Stimulated activated CD8-positive, alpha-beta memory T cell treated with anti-CD3 and anti-CD28 coated beads, Interleukin-12 subunit alpha, Interleukin-12 subunit beta, amount 100 ng/mL, for 24 hours (primary cell): Measurements from ENCODE around the gene NEK4.

Source experiments
- DNase-seq: peaks from one replicate; pipeline ENCODE4 v3.0.0-alpha.2; 2020; ENCODE audit errors: extremely low read depth

NEK4 gene

DNA sequence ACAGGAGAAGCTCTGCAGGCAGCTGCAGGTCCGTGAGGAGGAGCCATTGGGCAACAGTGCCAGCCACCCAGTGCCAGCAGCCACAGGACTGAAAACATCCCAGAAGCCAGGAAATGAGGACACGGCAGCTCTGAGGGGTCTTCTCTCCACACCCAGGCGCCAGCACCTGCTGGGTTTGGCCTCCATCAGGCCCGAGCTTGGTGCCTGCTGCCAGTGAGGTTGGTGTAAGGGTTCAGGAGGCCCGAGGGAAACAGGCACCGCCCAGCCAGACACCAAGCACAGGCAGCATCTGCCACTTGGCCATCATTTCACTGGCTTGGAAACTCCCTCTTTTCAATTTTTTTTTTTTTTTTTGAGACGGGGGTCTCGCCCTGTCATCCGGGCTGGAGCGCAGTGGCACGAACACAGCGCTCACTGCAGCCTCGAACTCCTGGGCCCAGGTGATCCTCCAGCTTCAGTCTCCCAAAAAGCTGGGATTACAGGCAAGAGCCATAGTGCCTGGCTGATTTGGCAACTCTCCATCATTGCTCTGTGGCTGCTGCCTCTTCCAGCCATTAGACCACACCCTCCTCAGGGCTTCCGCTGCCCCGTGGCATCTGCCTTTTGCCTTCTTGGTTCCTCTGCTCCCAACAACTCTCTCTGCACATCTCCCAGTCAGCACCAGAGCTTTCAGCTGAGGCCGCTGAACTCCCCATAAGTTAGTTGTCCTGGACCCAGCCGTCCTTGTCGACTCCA is 22.4 kb upstream of the NEK4 start:
- DNase-seq, result no peak

DNA sequence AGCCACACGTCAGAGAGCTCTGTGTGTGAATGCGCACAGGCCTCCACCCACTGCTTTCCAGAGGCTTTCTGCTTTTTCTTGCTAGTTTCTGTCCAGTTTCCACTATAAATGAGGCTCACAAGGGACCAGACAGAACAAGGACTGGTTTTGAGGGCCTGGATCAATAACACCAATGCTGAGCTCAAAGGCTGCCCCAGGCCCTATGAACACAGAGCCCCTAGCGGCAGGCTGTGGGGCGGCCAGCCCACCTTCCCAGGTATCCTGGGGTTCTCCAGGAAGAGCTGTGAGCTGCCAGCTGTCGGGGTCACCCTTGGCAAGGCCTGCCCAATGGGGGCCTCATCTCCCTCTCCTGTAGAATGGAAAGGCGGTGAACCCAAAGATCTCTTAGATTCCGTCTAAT is 21.7 kb upstream of the NEK4 start:
- no peak for DNase-seq

DNA sequence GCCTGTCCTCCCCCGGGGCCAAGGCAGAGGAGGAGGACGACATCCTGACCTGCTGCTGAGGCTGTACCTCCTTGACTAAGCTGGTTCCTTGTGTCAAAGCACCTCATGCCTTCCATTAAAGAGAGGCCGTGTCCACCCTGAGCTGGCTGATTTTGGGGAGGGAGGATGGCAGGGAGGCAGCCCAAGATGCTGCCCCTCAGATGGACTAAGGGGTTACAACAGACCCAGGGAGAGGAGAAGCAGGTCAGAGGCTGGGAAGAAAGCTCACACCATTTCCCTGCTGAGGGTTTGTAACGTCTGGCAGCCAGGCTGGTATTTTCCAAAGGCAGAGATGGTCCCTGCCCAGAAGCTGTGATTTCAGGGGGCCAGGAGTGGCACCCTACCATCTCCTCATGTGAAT is 21.2 kb upstream of the NEK4 start:
- no peak for DNase-seq

DNA sequence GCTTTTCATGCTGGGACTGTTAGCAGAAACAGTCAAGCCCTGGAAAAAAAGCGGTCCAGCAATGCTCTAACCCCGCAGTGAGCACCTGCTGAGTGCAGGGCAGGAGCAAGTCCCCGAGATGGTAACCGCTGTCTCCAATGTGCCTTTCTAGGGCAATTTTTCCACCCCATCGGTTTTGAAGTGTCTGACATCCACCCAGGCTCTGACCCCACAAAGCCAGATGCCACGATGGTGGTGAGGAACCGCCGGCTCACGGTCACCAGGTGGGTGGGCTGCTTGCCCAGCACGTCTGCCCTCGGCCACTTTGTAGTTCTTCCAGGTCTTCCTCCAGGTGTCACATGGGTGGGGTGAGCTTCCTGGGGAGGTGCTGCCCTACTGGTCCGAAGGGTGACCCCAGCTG is 20.6 kb upstream of the NEK4 start:
- DNase-seq, result no peak

DNA sequence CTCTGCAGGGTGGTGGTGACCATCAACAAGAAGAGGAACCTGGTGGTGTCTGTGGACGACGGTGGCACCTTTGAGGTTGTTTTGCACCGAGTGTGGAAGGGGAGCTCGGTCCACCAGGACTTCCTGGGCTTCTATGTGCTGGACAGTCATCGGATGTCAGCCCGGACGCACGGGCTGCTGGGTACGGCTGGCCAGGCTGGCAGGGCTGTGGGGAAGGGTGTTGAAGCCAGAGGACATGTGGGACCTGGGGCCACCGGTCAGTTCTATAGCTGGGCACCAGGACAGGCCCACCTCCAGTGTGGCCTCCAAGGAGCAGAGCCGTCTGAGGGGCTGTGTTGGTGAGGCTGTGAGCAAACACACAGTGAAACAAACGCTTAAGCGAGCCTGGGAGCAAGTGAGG is 20.0 kb upstream of the NEK4 start:
- no peak for DNase-seq

DNA sequence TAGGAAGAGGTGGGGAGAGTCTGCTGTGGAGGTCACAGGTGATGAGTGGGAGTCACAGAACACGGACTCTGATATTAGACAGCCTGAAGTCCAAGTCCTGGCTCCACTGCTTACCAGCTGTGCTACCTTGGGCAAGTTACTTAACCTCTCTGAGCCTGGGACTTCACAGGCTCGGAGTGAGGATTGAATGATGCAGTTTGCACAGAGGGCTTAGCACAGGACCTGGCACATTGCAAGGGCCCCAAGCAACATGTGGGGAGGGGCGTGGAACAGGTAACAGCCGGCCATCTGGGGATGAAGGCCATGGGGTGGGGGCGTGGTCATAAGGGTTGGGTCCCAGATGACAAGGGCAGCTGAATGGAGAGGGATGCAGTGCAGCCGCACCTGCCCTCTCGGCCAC is 19.6 kb upstream of the NEK4 start:
- DNase-seq, result no peak

DNA sequence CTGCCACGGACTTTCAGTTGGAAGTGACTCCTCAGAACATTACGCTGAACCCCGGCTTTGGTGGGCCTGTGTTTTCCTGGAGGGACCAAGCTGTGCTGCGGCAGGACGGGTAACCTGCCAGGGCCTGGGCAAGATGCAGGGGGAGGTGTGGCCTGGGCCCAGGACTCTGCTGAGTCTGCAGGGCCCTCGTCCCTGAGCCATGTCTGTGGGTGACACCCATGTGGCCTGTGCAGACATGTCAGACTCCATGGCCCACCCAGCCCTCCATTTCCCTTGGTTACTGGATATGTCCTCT is 19.0 kb upstream of the NEK4 start:
- DNase-seq, result no peak

DNA sequence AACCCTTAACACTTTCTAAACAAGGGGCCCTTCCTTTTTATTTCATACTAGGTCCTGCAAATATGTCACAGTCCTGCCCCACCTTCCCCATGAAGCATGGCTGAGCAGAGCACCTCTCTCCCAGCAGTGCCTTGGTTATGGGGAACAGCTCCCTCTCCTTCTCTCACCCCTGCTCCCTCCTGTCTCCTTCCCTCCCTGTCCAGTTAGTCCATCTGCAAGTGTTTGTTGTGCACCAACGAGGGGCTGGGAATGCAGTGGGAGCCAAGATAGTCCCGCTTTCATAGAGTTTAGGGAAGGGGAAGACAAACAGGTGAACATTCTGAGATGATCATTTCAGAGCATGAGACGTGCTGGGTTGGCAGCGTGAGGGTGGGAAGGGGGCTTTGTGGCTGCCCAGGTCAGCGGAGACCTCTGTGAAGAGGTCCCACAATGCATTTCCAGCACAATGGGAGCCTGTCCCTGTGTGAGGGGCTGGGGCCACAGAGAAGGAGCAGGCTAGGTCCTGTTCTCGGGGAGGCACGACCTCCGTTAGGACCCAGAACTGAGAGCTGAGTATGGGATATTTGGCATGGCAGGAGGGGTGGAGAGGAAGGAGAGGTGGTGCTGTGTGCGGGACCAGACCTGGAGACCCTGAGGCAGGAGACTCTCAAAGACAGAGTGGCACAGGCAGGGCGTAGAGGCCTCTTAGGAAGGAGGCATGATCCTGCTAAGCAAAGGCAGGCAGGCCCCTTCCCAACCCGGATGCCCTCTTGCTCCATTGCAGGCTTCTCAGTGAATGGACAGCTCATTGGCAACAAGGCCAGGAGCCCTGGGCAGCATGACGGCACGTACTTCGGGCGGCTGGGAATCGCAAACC is 18.4 kb upstream of the NEK4 start:
- DNase-seq, result no peak

DNA sequence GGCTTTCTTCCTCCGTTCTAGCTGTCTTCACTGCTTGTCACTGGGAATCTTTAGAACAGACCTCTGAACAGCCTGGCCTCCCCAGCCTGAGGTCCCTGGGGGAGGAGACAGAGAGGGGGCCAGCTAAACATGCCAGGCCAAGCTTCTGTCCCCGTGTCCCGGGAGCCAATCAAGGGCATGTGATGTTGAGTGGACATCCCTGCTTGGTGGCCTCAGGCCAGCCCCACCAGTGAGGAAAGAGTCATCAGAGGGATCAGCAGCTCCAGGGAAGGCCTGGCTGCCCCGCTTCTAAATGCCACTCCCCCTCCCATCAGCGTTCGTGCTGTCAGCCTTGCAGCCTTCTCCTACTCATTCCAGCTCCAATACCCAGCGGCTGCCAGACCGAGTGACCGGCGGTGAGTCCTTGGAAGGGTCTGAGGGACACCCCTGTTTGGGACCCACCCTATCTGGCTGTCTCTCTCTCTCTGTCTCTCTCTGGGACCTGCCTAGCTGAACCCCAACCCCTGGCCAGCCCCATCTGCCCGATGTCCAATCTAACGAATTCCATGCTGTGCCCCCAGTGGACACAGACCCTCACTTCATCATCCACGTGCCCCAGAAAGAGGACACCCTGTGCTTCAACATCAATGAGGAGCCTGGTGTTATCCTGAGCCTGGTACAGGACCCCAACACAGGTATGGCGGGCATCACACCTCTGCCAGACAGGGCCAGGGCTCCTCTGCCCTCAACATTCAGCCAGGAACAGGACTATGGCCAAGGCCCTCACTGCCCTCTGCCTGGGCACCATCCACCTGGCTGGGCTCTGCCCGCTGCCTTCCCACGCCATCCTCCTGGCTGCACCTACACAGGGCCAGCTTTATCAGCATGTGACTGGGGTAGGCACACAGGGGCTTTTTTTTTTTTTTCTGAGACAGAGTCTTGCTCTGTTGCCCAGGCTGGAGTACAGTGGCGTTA is 17.2 kb upstream of the NEK4 start:
- no peak for DNase-seq

DNA sequence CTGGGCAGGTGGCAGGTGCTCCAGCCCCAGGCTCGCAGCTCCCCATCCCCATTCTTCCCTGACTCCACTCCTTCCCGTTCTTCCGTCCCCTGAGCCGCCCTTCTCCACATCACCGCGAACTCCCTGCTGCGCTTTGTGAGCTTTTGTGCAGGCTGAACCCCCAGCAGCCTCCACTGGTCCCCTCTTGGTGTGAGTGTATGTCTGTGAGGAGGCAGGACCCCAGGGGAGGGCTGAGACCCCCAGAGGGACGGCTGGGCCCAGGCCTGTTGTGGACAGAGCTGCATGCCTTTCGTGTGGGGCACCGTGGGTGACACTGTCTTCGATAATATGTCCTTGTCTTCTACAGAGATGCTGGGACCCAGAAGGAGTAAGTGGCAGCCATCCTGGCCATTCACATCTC is 16.5 kb upstream of the NEK4 start:
- DNase-seq, result no peak

DNA sequence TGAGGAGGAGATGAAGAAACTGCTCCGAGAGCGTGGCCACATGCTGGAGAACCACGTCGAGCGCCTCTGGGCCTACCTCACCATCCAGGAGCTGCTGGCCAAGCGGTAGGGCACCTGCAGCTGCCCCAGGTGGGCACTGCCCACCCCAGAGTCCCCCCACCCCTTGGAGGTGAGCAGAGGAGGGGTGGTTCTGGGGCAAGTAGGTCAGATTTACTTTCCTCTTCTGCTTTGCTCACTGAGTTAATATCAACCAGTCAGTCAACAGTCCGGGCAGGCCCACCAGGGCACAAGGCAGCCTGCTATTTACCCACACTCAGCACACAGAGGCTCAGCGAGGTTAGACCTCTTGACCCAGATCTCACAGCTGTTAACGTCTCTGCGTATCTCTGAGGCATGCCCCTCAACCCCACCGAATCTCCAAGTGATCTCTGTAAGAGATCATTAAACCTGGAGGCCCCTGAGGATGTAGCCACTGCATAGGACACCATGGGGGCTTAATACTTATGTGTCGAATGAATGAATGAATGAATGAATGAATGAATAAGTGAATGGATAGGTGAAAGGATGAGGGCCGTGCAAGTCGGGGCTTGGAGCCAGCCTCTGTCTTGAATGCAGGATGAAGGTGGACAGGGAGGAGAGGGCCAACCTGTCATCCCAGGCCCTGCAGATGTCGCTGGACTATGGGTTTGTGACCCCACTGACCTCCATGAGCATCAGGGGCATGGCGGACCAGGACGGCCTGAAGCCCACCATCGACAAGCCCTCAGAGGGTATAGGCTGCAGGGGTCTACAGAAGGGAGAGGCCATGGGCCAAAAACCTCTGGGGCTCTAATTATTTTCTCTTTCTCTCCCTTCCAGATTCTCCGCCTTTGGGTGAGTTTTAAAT is 15.8 kb upstream of the NEK4 start:
- no peak for DNase-seq

DNA sequence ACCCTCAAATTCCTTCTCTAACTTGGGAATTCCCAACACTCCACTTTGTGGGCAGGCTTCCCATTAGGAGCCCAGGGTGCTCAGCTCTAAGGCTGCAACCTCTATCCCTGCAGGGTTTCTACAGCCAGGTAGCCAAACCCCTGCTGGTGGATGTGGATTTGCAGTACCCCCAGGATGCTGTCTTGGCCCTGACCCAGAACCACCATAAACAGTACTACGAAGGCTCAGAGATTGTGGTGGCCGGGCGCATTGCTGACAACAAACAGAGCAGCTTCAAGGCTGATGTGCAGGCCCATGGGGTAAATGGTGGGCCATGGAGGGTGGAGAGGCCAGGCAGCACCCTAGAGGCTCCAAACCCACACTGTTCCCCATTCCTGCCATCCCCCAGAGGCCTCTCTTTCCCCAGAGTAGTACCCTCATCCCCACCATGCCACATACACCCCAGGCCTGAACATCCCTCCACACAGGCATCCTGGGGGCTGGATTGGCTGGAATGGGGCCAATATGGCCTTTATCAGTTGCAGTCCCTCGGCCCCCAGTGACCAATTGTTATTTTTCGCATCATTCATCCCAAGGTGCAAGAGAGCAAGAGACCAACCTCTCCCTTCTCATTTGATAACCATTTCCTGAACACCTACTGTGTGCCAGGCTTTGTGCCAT is 14.3 kb upstream of the NEK4 start:
- no peak for DNase-seq

DNA sequence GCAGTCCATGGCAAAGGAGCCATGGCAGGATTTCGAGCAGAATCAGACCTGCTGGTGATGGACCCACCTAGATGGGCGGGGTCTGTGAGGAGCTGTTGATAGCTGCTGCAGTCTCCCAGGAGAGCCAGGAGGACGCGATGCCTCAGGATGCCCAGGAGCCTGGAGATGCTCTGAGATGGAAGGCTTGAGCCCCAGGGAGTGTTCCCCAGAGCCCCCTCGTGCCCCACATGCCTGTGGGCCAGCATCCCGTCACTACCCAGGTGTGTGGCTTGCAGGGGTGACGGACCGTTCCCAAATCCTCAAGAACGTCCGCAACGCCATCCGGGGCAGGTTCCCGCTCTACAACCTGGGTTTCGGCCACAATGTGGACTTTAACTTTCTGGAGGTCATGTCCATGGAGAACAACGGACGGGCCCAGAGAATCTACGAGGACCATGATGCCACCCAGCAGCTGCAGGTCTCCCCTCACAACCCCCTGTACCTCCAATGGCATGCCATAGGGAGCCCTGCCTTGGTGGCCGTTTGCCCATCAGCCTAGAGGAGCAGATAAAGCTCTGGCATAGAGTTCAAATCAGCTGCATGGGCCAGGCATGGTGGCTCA is 13.4 kb upstream of the NEK4 start:
- DNase-seq, result no peak

DNA sequence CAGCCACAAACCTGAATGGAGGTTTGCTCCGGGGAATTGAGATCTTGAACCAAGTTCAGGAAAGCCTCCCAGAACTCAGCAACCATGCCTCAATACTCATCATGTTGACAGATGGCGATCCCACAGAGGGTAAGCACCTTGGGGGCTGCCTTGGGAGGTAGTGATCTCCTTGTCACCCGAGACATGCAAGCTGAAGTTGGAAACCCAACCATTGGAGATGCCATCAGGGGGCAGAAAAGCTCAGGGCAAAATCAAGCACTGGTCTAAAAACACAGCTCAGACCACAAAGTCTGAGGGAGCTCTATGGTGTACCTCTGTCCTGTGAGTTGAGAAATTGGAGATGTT is 12.4 kb upstream of the NEK4 start:
- no peak for DNase-seq

DNA sequence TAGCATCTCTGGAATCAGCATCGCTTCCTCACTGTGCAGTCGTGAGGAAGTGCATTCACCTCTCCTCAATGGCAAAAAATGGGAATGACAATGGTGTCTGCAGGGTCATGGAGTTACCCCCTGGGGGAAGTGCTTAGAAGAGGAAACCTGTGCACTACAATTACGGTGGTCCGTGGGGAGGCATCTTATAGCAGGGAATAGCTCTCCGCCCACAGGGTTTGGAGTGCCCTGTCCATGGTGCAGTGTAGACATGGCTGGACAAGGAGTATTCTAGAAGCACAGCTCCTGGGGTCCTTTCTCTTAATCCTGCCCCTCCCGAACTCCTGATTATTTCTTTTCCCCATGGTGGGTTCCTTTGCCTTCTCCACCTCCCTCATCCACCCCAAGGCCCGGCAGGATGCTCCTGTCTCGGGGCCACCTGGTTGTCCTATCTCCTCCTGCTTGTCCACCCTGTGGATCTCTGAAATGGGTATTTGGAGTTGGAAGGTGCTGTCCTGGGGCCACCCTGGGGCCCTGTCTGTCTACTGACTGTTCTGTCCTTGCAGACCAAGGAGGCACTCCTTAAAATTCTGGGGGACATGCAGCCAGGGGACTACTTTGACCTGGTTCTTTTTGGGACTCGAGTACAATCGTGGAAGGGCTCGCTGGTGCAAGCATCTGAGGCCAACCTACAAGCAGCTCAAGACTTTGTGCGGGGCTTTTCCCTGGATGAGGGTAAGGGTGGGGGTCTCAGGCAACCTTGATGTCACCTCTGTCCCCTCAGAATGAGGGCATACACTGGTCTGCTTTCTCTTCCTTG is 11.9 kb upstream of the NEK4 start:
- no peak for DNase-seq

DNA sequence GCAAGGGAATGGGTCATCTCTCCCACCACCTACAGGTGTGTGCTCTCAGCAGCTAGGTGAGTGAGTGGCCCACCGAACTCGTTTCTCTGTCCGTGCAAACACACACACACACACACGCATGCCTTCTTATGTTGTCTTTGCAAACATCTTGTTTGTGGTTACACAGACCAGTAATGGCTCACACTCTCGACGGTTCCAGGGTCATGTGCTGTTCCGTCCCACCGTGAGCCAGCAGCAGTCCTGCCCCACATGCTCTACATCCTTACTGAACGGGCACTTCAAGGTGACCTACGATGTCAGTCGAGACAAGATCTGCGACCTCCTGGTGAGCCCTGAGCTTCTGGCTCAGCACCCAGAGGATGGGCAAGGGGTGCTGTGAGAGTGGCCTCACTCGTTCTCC is 11.0 kb upstream of the NEK4 start:
- DNase-seq, result no peak

DNA sequence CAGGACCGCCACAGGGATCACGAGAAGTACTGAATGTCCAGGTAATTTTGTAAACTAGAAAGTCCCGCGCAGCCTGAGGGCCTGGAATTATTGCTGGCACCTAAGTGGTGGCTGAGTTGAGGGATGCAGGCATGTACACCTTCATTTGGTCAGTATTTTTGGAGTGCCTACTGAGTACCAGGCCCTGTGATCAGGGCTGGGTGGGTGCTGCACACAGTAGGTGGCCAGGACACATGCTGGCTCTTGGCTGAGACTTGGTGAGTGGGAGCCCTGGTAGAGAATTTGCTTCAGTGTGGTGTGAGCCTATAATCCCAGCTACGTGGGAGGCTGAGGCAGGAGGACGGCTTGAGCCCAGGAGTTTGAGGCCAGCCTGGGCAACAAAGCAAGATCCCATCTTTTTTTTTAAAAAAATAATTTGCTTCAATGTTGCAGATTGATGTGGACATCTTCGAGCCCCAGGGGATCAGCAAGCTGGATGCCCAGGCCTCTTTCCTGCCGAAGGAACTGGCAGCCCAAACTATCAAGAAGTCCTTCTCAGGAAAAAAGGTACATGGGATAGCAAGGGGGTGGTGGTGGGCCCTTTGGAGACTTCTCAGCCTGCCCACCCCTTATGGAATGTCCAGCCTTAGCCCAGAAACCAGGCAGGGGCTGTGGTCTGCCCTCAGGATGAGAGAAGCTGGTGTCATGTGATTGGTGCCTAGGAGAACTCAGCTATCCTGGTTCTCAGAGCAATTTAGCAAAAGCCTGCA is 9.3 kb upstream of the NEK4 start:
- no peak for DNase-seq

DNA sequence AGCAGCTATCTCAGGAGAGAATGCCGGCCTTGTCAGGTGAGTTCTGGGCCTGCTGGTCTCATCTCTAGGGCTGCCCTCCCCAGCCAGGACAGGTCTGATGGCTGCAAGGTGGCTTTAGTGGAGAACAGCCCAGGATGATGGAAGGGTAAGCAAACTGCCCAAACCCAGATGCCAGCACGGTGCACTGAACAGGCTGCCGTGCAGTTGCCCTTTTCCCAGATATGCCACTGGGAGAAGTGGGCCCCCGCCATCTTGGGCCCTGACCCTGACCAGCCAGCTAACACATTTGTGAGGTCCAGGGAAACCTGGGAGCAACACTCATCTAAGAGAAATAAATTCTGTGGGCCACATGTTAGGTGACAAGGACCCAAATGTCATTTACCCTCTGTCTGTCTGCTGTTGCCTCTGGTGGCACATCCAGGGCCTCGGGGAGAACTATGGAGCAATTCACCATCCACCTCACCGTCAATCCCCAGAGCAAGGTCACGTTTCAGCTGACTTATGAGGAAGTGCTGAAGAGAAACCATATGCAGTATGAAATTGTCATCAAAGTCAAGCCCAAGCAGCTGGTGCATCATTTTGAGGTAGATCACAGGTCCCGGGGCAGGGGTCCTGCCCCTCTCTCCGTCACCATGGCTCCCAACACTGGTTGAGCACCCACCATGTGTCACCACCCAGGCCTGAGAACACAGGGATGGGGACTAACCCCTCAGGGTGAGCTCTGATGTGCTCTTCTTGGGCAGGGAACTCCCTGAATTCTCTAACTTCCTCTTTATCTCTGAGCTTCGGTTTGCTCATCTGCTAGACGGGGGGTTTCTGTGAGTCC is 8.5 kb upstream of the NEK4 start:
- no peak for DNase-seq
